Measurements from ENCODE around the gene KRT75.
"Not testable (repeated sequence)": the region's sequence is repeated elsewhere in the genome, so short reads cannot be mapped to it uniquely, and the experiment has no call there.

KRT75 gene

DNA sequence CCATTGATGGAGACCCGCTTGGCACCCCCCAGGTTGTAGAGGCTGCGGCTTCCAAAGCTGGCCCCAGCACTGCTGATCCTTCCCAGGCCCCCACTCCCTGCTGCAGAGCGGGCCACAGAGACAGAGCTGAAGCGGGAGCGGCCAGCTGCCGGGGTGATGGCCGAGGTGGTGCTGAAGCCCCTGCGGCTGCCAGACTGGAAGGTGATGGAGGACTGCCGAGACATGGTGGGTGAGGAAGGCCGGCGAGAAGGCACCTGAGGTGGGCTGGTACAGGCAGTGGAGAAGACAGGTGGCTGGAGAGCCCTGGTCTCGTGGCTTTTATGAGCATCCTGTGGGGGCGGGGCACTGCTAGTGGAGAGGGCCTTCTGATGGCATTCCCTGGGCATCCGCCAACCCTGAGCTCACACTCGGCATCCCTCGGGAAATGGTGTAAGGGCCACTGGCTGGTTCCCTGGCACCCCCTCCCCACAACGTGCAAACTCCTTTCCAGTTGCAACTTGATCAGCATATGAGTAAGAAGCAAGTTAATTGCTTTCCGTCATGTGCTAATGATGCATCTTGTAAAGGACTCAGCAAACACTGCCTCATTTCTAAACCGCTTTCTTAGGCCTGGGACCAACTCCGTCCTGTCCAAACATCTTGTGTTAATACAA lies at the start of gene KRT75:
TSS of gene KRT75 (minus strand) at position 291 of the 653 bp plus-strand sequence. CDS start at position 224, 67 bp downstream.
- no peak for DNase-seq

DNA sequence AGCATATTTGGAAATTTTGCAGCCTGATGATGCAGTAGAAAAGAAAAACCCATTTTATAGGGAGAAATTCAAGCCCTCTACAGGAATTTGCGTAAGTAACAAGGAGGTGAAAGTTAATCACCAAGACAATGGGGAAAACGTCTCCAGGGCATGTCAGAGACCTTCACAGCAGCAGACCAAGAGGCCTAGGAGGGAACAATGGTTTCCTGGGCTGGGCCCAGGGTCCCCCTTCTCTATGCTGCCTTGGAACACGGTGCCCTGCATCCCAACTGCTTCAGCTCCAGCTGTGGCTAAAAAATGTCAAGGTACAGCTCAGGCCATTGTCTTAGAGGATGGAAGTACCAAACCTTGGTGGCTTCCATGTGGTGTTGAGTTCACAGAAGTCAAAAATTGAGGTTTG lies 45.9 kb upstream of the KRT75 start:
- DNase-seq: no peak

- DNase-seq: no peak
Observed at GRCh38 chr12:52477651-52478050, 43.5 kb upstream of the KRT75 start.

DNA sequence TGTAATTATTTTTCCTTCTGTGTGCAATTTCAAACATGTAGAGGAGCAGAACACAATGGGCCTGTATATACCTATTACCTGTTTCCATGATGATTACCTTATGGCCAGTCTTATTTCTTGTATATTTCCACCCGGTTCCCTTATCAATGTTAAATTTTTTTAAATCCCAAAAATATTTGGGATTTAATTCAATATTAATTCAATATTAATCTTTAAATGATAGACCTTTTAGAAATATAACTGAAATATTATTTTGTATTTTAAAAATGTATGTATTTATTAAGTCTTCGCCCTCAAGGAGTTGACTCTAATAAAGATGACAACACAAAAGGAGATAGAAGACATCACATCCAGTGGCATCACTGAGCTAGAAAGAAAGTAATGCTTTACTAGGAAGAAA lies 40.0 kb upstream of the KRT75 start:
- DNase-seq: no peak

DNA sequence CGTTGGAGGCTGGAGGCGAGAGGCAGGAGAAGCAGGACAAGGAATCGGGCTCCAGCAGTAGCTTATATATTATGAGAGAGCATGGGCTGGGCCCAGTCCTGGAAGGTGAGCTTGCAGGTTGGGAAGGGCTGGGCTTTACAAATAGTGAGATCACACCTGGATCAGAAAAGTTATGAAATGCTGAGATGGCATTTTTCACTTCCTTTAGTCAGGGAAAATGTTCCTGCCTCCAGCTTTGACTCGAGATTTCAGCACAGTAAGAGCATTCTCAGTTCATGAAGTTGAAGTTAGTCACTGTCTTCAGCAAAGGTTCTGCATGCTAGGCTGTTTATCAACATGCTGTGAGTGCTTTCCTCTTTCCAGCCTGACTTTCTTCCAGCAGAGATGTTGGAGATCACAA lies 39.6 kb upstream of the KRT75 start, which contains the start of gene KRT6C:
TSS of gene KRT6C (minus strand) at position 38 of the 400 bp plus-strand sequence. CDS start 68 bp downstream, outside the sequence.
- no peak for DNase-seq

DNA sequence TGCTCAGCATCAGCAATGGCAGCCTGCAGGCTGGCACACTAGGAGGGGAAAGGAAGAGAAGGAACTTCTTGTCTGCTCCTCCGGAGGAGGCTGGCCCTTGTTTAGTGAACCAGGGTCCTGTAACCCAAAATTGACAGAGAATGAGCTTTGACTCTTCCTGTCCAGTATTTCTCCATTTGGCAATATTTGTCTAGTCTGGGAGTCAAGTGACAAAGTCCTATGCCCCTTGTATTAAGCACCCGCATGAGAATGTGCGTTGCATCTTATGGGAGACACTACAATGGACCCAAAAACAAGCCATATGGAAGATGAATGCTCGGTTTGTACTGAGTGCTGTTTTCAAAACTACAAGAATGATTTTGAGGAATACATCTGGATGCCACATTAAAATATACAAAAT lies 35.7 kb upstream of the KRT75 start:
- DNase-seq: no peak

DNA sequence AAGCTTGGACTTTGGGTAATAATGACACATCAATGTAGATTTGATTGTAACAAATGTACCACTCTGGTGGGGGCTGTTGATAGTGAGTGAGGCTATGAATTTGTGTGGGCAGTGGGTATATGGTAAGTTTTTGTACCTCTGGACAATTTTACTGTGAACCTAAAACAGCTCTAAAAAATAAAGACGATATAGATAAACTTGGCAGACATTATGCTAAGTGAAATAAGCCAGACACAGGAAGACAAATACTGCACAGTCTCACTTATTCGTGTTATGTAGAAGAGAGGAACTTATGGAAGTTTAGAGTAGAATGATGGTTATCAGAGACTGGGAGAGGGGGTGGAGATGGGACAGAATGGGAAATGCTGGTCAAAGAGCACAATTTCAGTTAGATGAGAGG lies 30.7 kb upstream of the KRT75 start:
- no peak for DNase-seq

GRCh38 chr12:52461693-52462092 lies 27.5 kb upstream of the KRT75 start:
- no peak for DNase-seq

DNA sequence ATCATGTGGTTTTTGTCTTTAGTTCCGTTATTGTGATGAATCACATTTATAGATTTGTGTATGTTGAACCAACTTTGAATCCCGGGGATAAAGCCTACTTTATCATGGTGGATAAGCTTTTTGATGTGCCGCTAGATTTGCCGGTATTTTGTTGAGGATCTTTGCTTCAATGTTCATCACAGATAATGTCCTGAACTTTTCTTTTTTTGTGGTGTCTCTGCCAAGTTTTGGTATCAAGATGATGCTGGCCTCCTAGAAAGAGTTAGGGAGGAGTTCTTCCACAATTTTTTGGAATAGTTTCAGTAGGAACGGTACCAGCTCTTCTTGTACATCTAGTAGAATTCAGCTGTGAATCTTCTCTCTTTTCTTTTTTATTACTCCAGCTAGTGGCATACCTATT lies 24.7 kb upstream of the KRT75 start:
- DNase-seq: no peak

GRCh38 chr12:52455821-52456220 lies 21.6 kb upstream of the KRT75 start:
- DNase-seq: no peak

DNA sequence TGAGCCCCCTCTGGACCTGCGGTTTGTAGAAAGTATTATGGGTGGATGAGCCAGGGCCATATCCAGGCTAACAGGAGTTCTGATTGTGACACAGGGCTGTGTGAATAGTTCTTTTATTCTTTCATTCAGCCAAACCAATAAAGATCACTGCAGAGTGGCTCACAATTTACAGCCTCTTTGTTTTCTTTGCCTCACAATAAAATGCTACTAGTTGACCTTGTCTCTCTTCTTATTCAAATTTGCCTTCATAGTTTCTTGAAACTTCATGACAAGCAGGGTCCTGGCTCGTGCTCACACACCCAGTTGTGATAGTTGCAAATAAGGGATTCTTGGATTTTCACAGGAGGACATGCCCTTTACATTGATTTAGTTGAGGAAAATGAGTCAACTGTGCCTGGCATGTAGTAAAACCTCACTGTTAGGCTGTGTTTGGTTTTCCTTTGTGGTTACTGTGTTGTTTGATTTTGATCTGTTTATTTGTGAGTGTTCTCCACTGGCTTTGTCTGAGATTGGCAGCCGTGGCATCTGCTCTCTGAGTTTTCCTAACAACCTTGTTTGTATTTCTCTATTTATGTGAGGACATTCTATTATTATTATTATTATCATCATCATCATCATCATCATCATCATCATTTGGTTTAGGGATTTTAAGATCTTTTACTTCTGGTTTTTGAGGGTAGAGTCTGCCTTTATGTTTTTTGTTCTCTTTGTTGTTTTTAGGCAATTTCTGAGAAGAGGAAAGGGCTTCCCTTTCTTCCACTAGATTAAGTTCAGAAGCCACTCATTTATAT lies 20.4 kb upstream of the KRT75 start:
- DNase-seq: no peak

DNA sequence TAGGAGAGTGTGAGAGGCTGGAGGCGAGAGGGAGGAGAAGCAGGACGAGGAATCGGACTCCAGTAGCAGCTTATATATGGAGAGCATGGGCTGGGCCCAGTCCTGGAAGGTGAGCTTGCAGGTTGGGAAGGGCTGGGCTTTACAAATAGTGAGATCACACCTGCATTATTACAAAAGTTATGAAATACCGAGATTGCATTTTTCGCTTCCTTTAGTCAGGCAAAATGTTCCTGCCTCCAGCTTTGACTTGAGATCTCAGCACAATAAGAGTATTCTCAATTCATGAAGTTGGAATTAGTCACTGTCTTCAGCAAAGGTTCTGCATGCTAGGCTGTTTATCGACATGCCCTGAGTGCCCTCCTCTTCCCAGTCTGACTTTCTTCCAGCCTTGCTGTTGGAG lies 17.9 kb upstream of the KRT75 start, which contains the start of gene KRT6B:
TSS of gene KRT6B (minus strand) at position 46 of the 400 bp plus-strand sequence. CDS start 68 bp downstream, outside the sequence.
- no peak for DNase-seq

- no peak for DNase-seq
Observed at GRCh38 chr12:52448228-52448627, 14.1 kb upstream of the KRT75 start.

DNA sequence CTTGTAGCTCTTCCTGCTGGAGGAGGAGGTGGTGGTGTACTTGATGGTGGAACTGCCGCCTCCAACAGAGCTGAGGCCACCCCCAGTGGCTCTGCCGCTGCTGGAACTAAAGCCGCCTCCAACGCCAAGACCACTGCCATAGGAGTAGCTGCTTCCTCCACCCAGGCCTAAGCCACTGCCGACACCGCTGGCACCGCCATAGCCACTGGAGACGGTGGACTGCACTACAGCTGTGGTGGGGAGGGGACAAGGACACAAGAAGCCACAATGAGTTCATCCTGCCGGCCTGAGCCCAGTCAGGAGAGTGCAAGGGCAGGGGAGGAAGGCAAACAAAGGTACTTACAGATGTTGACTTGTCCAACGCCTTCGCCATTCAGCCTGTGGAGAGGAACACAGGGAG lies 13.0 kb upstream of the KRT75 start:
- DNase-seq: not testable (repeated sequence)

DNA sequence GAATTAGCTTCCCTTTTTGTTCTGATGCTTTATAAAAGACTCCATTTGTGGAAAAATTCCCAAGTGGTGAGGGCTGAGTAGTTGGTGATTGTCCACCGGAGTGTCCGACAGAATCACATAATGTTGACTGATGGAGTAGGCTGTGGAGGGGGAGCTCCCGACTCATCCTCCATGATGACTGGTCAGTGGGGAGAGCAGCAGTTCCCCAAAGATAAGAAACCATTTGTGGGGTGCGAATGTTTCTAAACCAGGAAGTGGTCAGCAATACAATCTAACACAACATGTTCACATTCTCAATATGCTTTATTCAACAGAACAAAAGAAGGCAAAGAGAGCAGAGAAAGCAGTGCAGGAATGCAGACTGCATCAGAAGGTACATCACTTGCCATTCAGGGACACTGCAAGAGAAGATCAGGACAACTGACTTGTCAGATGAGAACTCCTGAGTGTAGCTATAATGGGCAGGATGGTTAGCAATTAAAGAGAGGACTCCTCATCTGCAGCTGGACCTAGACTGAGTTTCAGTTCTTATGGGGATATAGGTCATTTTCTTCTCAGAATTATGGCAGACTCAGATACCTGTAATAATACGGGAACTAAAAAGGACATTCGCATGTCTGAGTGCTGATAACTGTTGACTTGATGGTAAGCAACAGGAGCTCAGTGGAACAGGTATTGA lies 12.3 kb upstream of the KRT75 start:
- DNase-seq: no peak

GRCh38 chr12:52445876-52446275 lies 11.7 kb upstream of the KRT75 start:
- no peak for DNase-seq

GRCh38 chr12:52444647-52445595 lies 10.8 kb upstream of the KRT75 start:
- DNase-seq: no peak

DNA sequence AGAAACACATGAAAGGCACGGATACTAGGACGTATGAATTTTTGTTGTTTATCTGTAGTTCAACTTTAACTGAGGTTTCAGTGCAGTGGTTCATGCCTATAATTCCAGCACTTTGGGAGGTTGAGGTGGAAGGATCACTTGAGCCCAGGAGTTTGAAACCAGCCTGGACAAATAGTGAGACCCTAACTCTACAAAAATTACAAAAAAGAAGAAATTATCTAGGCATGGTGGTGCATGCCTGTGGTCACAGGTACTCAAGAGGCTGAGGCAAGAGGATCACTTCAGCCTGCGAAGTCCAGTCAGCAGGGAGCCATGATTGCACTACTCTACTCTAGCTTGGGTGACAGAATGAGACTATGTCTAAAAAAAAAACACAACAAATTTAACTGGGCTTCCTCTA lies 9.8 kb upstream of the KRT75 start:
- DNase-seq: no peak

- no peak for DNase-seq
Observed at GRCh38 chr12:52442600-52443061, 8.5 kb upstream of the KRT75 start.

DNA sequence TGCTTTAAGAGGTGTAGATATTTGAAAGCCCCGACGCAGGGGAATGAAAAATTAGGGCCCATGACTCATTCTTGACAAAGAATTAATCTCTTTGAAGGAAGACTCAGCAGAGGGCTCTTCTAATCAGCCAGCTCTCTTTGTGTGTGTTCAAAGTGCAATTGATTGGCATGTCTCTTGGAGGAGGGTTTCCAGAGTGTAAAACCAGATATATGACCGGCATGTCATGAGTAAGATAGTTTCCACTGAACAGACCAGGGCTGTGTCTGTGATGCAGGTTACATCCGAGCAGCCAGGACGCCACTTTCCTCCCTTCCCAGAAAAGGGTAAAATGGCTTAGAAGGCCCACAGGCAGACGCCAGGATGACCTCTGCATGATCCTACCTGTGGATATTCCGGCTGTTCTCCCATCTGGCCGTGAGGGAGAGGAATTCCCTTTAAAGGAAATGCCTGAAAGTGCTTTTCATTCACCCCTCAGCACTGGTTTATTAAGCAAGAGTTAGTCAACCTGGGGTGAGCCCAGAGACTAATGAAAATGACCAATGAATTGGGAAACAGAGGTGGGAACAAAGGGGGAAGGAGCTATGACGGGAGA lies 7.2 kb upstream of the KRT75 start:
- no peak for DNase-seq

GRCh38 chr12:52440821-52441319 lies 6.7 kb upstream of the KRT75 start:
- no peak for DNase-seq

DNA sequence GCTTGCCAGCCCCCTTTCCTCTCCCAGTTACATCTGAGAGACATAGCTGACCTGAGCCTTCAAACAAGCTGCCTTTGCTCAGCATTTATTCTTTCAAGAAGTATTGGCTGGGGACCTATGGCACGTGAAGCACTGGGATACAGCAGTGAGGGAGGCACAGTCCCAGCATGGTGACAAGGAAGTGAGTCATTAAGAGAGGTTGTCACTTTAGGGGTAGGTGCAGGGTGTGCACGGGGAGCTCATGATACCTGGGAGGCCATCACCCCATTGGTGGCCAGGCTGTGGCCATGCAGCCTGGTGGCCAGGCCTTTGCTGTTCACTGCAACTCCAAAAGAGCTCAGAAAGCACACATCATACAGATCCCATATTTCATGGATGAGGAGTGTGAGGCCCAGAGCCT lies 5.7 kb upstream of the KRT75 start:
- DNase-seq: no peak
